Tibial artery (tissue), 4 donors: ENCODE results near the gene LOXL1.

Experiments used
- DNase-seq, 2 donors: peaks; one replicate each; pipeline ENCODE4 v3.0.0-alpha.2; 2019
- H3K27ac ChIP-seq, 2 donors: fragments of 200-600 bp; sonication (generic) in 1 of 2; 1 replicate in 1 of 2; 2 replicates in 1 of 2; pipeline ENCODE4 v1.5.1; 2018 to 2019; ENCODE audit warnings: mild to moderate bottlenecking in 1 of 2
- H3K27me3 ChIP-seq, 2 donors: fragments of 200-600 bp; sonication (generic) in 1 of 2; one replicate each; pipeline versions ENCODE4 v1.5.1 to v1.6.0; 2016 to 2019
- H3K36me3 ChIP-seq, 3 donors: fragments of 200-600 bp; sonication (generic) in 2 of 3; one replicate each; pipeline ENCODE4 v1.5.1; 2016 to 2019; ENCODE audit warnings: mild to moderate bottlenecking in 2 of 3
- H3K4me1 ChIP-seq, 4 donors: fragments of 200-600 bp; sonication (generic) in 2 of 4; 1 replicate in 3 of 4; 2 replicates in 1 of 4; pipeline ENCODE4 v1.5.1; 2016 to 2019
- H3K4me3 ChIP-seq, 2 donors: fragments of 200-600 bp; sonication (generic) in 1 of 2; 1 replicate in 1 of 2; 2 replicates in 1 of 2; pipeline ENCODE4 v1.5.1; 2018 to 2019; ENCODE audit warnings: mild to moderate bottlenecking in 2 of 2
- H3K9me3 ChIP-seq, 3 donors: fragments of 200-600 bp; sonication (generic) in 1 of 3; one replicate each; pipeline ENCODE4 v1.5.1; 2016 to 2019
- CTCF ChIP-seq, 2 experiments: fragments of 200-600 bp in 1 of 2; fragments of 450-650 bp in 1 of 2; IDR thresholded peaks; one replicate each; pipeline ENCODE4 v1.5.1; 2017 to 2019; ENCODE audit warnings: antibody characterized with exemption in 2 of 2, mild to moderate bottlenecking in 1 of 2, moderate library complexity in 1 of 2
- intact Hi-C: fragments of 100-400 bp; cut with DNase I; formaldehyde crosslinking; loops from one replicate; pipeline ENCODE4 v1.15.0; 2023; ENCODE audit warnings: low total_unique reads

The LOXL1 gene

GRCh38 chr15:73994912-73995622 lies 68.8 kb downstream of the LOXL1 start:
- Histone ChIP-seq H3K4me1 (peaks cover 0 to 83% (median 65%) of the 10 kb centered on the region in 4 donors), H3K27me3 (no peaks in the 10 kb centered on the region), H3K9me3 (no peaks in the 10 kb centered on the region), H3K27ac (peak overlapping the region; percentile 89 to 97), H3K4me3 (peak overlapping the region; percentile 84 to 97), H3K36me3 (peaks cover 0 to 24% (median 12%) of the 10 kb centered on the region in 3 donors)
- TF ChIP-seq CTCF (IDR thresholded peaks at IDR 0.05), result no peak
- intact Hi-C loops, result no loop called here
- no peak for DNase-seq

DNA sequence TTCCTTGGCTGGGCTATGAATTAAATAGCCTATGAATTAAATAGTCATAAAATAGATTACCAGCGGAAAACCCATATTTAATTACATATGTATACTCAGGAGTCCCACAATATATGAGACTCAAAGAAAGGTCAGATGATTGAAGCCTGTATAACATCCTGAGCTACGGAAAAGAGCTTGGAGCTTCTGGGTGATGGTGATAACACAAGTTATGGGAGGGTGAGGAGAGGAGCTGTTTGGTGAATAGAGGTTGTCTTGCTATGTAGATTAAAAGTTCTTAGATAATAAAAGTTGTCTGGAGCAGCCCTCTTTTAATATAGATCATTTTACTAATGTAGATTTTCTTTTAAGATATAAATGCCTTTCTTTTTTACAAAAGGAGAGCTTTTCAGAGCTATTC lies 70.0 kb downstream of the LOXL1 start:
- intact Hi-C loops, result no loop called here
- H3K36me3 ChIP-seq, result peaks cover 0 to 27% (median 12%) of the 10 kb centered on the region in 3 donors
- no peaks in the 10 kb centered on the region for H3K9me3 ChIP-seq
- no peaks in the 10 kb centered on the region for H3K27me3 ChIP-seq
- no peak for DNase-seq
- H3K27ac ChIP-seq, result peak overlapping the region; percentile 89 to 97
- peaks cover 0 to 71% (median 54%) of the 10 kb centered on the region in 4 donors for H3K4me1 ChIP-seq
- no peak for TF ChIP-seq CTCF (IDR thresholded peaks at IDR 0.05)
- peak overlapping the region; percentile 84 to 97 for H3K4me3 ChIP-seq

GRCh38 chr15:73996939-73997338 lies 70.7 kb downstream of the LOXL1 start:
- Histone ChIP-seq H3K27me3 (no peaks in the 10 kb centered on the region), H3K27ac (peak overlapping the region; percentile 89 to 97), H3K4me3 (peak overlapping the region; percentile 20 to 84), H3K36me3 (peaks cover 0 to 27% (median 12%) of the 10 kb centered on the region in 3 donors), H3K4me1 (peaks cover 0 to 64% (median 49%) of the 10 kb centered on the region in 4 donors), H3K9me3 (no peaks in the 10 kb centered on the region)
- DNase-seq, result no peak
- intact Hi-C loops, result no loop called here
- TF ChIP-seq CTCF (IDR thresholded peaks at IDR 0.05), result peak in 1 of 2 experiments; percentile 5

- peaks cover 5 to 32% (median 15%) of the 10 kb centered on the region in 3 donors for H3K36me3 ChIP-seq
- no peaks in the 10 kb centered on the region for H3K9me3 ChIP-seq
- no peak for TF ChIP-seq CTCF (IDR thresholded peaks at IDR 0.05)
- DNase-seq, result no peak
- intact Hi-C loops, result no loop called here
- no peak overlapping the region for H3K4me3 ChIP-seq
- no peaks in the 10 kb centered on the region for H3K27me3 ChIP-seq
- no peak overlapping the region for H3K27ac ChIP-seq
- H3K4me1 ChIP-seq, result peaks cover 0 to 57% (median 42%) of the 10 kb centered on the region in 4 donors
Observed at GRCh38 chr15:73997986-73998385, 71.7 kb downstream of the LOXL1 start.
